ENCODE measurements around the gene CCDC85B. TPM values are rescaled to one million over a fixed set of nuclear protein-coding genes. Genes with fewer than 3 reads are reported as not detected.

The CCDC85B gene
- total RNA-seq, 4 donors from 2014 or later: 63.5 to 99.5 (median 84.6) TPM

DNA sequence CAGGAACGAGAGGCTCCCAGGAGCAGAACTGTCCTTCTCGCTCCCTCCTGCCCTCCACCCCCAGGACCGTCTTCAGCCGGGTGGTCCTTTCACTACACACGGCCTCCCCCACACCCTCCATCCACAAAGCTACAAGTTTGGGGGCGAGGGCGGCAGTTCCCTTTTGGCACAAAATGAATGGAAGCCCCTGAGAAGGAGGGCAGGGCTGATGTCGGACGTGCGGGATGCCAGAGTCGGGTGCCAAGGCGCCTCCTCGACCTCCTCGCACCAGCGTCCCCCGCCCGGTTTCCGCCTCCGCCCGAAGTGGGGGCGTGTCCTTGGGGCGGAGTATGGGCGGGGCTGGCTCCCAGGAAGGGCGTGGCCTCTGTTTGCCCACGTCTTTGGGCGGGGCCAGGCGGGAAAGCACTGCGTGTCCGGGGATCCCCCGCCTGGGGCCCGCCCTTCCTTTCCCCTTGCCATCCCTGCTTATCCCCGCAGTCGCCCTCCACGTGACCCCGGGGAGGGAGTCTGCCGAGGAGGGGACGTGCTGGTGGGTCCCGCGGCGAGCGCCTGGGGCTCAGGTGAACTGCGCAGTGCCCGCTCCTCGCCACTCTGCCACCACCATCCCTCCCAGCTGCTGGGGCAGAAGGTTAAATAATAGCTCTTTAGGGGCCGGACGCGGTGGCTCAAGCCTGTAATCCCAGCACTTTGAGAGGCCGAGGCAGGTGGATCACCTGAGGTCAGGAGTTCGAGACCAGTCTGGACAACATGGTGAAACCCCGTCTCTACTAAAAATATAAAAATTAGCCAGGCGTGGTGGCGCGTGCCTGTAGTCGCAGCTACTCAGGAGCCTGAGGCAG lies 16.9 kb upstream of the CCDC85B start:
- Histone ChIP-seq H3K9me3 (no peaks in the 10 kb centered on the region), H3K36me3 (peaks cover 0 to 27% (median 17%) of the 10 kb centered on the region in 4 donors), H3K4me3 (peak overlapping the region; percentile 64 to 83 (median 74)), H3K27ac (replicated peaks in 1 of 4) (peak overlapping the region; percentile 92 to 99 (median 96)), H3K27me3 (no peaks in the 10 kb centered on the region), H3K4me1 (peaks cover 26 to 46% (median 43%) of the 10 kb centered on the region in 4 donors)
- peak; percentile 98 for DNase-seq (ENCODE audit: extremely low spot score)
- TF ChIP-seq POLR2A (IDR thresholded peaks at IDR 0.05; ENCODE audit: low read depth) (peak; percentile 75), POLR2AphosphoS5 (IDR thresholded peaks at IDR 0.05) (peak; percentile 98 to 99), EP300 (IDR thresholded peaks at IDR 0.05) (no peak)
- TF ChIP-seq, protein P1, sequence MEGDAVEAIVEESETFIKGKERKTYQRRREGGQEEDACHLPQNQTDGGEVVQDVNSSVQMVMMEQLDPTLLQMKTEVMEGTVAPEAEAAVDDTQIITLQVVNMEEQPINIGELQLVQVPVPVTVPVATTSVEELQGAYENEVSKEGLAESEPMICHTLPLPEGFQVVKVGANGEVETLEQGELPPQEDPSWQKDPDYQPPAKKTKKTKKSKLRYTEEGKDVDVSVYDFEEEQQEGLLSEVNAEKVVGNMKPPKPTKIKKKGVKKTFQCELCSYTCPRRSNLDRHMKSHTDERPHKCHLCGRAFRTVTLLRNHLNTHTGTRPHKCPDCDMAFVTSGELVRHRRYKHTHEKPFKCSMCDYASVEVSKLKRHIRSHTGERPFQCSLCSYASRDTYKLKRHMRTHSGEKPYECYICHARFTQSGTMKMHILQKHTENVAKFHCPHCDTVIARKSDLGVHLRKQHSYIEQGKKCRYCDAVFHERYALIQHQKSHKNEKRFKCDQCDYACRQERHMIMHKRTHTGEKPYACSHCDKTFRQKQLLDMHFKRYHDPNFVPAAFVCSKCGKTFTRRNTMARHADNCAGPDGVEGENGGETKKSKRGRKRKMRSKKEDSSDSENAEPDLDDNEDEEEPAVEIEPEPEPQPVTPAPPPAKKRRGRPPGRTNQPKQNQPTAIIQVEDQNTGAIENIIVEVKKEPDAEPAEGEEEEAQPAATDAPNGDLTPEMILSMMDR (IDR thresholded peaks at IDR 0.05): peak in 1 of 3 experiments; percentile 5
- 27% methylated on average over 16 of the region's 54 CpGs for WGBS
- intact Hi-C loops (cut with DNase I): no loop called here

DNA sequence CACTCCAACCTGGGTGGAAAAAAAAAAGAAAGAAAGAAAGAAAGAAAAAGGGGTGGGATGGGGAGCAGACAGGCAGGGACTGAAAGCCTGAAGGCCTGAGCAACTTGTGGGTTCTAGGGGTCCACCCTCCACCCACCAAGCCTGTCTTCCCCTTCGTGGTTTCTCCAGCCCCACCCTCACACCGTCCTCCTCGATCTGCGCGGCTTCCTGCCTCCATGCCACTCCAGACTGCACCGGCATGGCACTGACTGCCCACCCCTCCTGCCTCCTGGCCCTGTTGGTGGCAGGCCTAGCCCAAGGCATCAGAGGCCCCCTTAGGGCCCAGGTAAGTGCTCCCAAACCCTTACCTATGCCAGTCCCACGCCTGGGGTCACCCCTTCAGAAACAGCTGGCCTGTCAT lies 10.9 kb upstream of the CCDC85B start, which contains the start of gene CTSW:
CTSW (plus strand) TSS at position 221 of the 400 bp plus-strand sequence; CDS start at position 239, 18 bp downstream.
- peak in 1 of 2 donors; percentile 5 for TF ChIP-seq POLR2AphosphoS5 (IDR thresholded peaks at IDR 0.05)
- TF ChIP-seq EP300 (IDR thresholded peaks at IDR 0.05): no peak
- no peaks in the 10 kb centered on the region for H3K27me3 ChIP-seq
- intact Hi-C loops (cut with DNase I): no loop called here
- H3K27ac ChIP-seq (replicated peaks in 1 of 4): no peak within 1 kb of the TSS
- H3K4me1 ChIP-seq: peaks cover 0 to 7% (median 6%) of the 10 kb centered on the region in 4 donors
- DNase-seq (ENCODE audit: extremely low spot score): no peak
- no peak within 1 kb of the TSS for H3K4me3 ChIP-seq
- WGBS: 65% methylated on average over 7 of the region's 7 CpGs
- H3K36me3 ChIP-seq: peaks cover 8 to 29% (median 26%) of the 10 kb centered on the region in 4 donors
- H3K9me3 ChIP-seq: no peaks in the 10 kb centered on the region

DNA sequence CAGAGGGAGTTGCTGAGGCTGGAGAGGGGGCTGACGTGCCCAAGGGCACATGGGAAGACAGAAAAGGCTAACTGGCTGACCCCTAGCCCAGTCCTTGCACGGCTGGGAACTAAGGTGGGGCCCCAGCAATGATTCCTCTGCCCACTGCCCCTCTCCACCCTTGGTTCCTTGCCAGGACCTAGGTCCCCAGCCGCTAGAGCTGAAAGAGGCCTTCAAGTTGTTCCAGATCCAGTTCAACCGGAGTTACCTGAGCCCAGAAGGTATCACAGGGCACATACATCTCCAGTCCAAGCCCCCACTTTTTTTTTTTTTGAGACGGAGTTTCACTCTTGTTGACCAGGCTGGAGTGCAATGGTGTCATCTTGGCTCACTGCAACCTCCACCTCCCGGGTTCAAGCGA lies 10.4 kb upstream of the CCDC85B start:
- Histone ChIP-seq H3K9me3 (no peaks in the 10 kb centered on the region), H3K4me1 (peaks cover 4 to 11% (median 10%) of the 10 kb centered on the region in 4 donors), H3K27ac (replicated peaks in 1 of 4) (no peak overlapping the region), H3K4me3 (no peak overlapping the region), H3K27me3 (no peaks in the 10 kb centered on the region), H3K36me3 (peaks cover 8 to 33% (median 28%) of the 10 kb centered on the region in 4 donors)
- DNase-seq (ENCODE audit: extremely low spot score): no peak
- intact Hi-C loops (cut with DNase I): no loop called here
- 86% methylated on average over 5 of the region's 7 CpGs for WGBS
- no peak for TF ChIP-seq POLR2A (IDR thresholded peaks at IDR 0.05; ENCODE audit: low read depth)
- TF ChIP-seq, protein P1 (IDR thresholded peaks at IDR 0.05): no peak
- no peak for TF ChIP-seq POLR2AphosphoS5 (IDR thresholded peaks at IDR 0.05)
- no peak for TF ChIP-seq EP300 (IDR thresholded peaks at IDR 0.05)

DNA sequence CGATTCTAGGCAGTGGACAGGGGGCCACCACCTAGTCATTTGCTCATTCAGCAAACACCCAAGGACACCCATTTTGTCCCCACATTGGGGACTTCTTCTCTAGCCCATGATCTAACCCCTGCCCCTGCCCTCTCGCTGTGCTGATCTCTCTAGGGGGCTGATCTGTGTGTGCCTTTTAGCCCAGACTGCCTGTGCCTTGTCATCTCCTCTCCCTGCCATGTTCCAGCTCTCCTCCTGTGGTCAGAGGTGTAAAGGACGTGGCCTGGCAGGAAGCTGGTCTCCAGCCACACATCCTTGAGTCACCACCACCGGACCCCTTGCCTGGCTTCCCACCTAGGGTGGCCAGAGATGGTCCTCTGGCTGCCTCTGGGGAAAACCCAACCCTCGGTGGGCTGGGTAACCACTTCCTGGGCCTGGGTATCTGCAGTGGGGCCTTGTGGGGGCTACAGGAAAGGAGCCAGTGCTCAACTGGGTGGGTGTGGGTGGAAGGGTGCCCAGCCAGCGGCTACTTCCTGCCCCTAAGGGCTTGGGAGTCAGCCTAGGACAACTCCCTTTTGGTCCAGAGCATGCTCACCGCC lies 9.5 kb upstream of the CCDC85B start:
- intact Hi-C loops (cut with DNase I): no loop called here
- H3K36me3 ChIP-seq: peaks cover 8 to 42% (median 37%) of the 10 kb centered on the region in 4 donors
- no peak for DNase-seq (ENCODE audit: extremely low spot score)
- peaks cover 5 to 19% (median 12%) of the 10 kb centered on the region in 4 donors for H3K4me1 ChIP-seq
- TF ChIP-seq POLR2A (IDR thresholded peaks at IDR 0.05; ENCODE audit: low read depth) (no peak), EP300 (IDR thresholded peaks at IDR 0.05) (no peak), POLR2AphosphoS5 (IDR thresholded peaks at IDR 0.05) (no peak)
- TF ChIP-seq, protein P1 (IDR thresholded peaks at IDR 0.05): no peak
- H3K27me3 ChIP-seq: no peaks in the 10 kb centered on the region
- no peak overlapping the region for H3K4me3 ChIP-seq
- 61% methylated on average over 7 of the region's 7 CpGs for WGBS
- H3K27ac ChIP-seq (replicated peaks in 1 of 4): no peak overlapping the region
- no peaks in the 10 kb centered on the region for H3K9me3 ChIP-seq

All from esophagus muscularis mucosa (tissue), 4 donors.